ENCODE data around the gene KRTAP4-1. TPM values are rescaled to one million over a fixed set of nuclear protein-coding genes. Genes with fewer than 3 reads are reported as not detected.

Gene KRTAP4-1
- not detected in 2 replicates for polyA plus RNA-seq

GRCh38 chr17:41184480-41184961 lies at the start of gene KRTAP4-1:
Gene KRTAP4-1, minus strand, starts transcription at chr17:41184911. Its CDS starts 57 bp downstream, at chr17:41184854.

GRCh38 chr17:41232399-41233105 lies 47.8 kb upstream of the KRTAP4-1 start, which contains the start of gene KRTAP9-3:
Gene KRTAP9-3, plus strand, starts transcription at chr17:41232449. Its CDS starts 53 bp downstream, at chr17:41232502.

GRCh38 chr17:41226598-41227095 lies 41.9 kb upstream of the KRTAP4-1 start, which contains the start of gene KRTAP9-2:
Gene KRTAP9-2, plus strand, starts transcription at chr17:41226648. Its CDS starts 7 bp downstream, at chr17:41226655.

GRCh38 chr17:41189837-41190318 lies 5.2 kb upstream of the KRTAP4-1 start, which contains the start of gene KRTAP9-1:
Gene KRTAP9-1, plus strand, starts transcription at chr17:41189887. Its CDS starts 0 bp downstream, at chr17:41189887.

GRCh38 chr17:41177727-41178271 lies 6.9 kb downstream of the KRTAP4-1 start, which contains the start of gene KRTAP4-2:
Gene KRTAP4-2, minus strand, starts transcription at chr17:41178221. Its CDS starts 57 bp downstream, at chr17:41178164.

GRCh38 chr17:41168121-41168520 lies 16.6 kb downstream of the KRTAP4-1 start, which contains the start of gene KRTAP4-3:
Gene KRTAP4-3, minus strand, starts transcription at chr17:41168221. Its CDS starts 49 bp downstream, at chr17:41168172.

GRCh38 chr17:41160648-41161047 lies 24.1 kb downstream of the KRTAP4-1 start, which contains the start of gene KRTAP4-4:
Gene KRTAP4-4, minus strand, starts transcription at chr17:41160748. Its CDS starts 57 bp downstream, at chr17:41160691.

GRCh38 chr17:41149652-41149985 lies 35.1 kb downstream of the KRTAP4-1 start, which contains the start of gene KRTAP4-5:
Gene KRTAP4-5, minus strand, starts transcription at chr17:41149825. Its CDS starts 58 bp downstream, at chr17:41149767.

GRCh38 chr17:41140360-41141131 lies 44.2 kb downstream of the KRTAP4-1 start, which contains the start of gene KRTAP4-6:
Gene KRTAP4-6, minus strand, starts transcription at chr17:41140544. Its CDS starts 57 bp downstream, at chr17:41140487.

Other genes with a start within 250 kb of the KRTAP4-1 start
- 0.60 TPM in 1 of 2 replicates, not detected in the other for gene KRT23, start 247.3 kb downstream of the KRTAP4-1 start, polyA plus RNA-seq
- not detected in 2 replicates for gene KRT39, start 218.0 kb downstream of the KRTAP4-1 start, polyA plus RNA-seq
- gene KRT40, start 200.6 kb downstream of the KRTAP4-1 start, polyA plus RNA-seq = not detected in 2 replicates
- gene KRTAP3-3, start 190.7 kb downstream of the KRTAP4-1 start, polyA plus RNA-seq = not detected in 2 replicates
- not detected in 2 replicates for gene KRTAP3-2, start 185.0 kb downstream of the KRTAP4-1 start, polyA plus RNA-seq
- gene KRTAP3-1, start 175.8 kb downstream of the KRTAP4-1 start, polyA plus RNA-seq = not detected in 2 replicates
- not detected in 2 replicates for gene KRTAP1-5, start 157.7 kb downstream of the KRTAP4-1 start, polyA plus RNA-seq
- not detected in 2 replicates for gene KRTAP1-4, start 154.7 kb downstream of the KRTAP4-1 start, polyA plus RNA-seq
- not detected in 2 replicates for gene KRTAP1-3, start 150.0 kb downstream of the KRTAP4-1 start, polyA plus RNA-seq
- 0.28 TPM in 1 of 2 replicates, not detected in the other for gene KRTAP1-1, start 143.5 kb downstream of the KRTAP4-1 start, polyA plus RNA-seq
- not detected in 2 replicates for gene KRTAP2-1, start 137.6 kb downstream of the KRTAP4-1 start, polyA plus RNA-seq
- not detected in 2 replicates for gene KRTAP2-2, start 129.7 kb downstream of the KRTAP4-1 start, polyA plus RNA-seq
- not detected in 2 replicates for gene KRTAP2-3, start 124.8 kb downstream of the KRTAP4-1 start, polyA plus RNA-seq
- not detected in 2 replicates for gene KRTAP2-4, start 119.0 kb downstream of the KRTAP4-1 start, polyA plus RNA-seq
- gene KRTAP4-7, start 100.8 kb downstream of the KRTAP4-1 start, polyA plus RNA-seq = not detected in 2 replicates
- not detected in 2 replicates for gene KRTAP4-8, start 86.8 kb downstream of the KRTAP4-1 start, polyA plus RNA-seq
- gene KRTAP4-16, start 82.7 kb downstream of the KRTAP4-1 start, polyA plus RNA-seq = not detected in 2 replicates
- not detected in 2 replicates for gene KRTAP4-9, start 79.5 kb downstream of the KRTAP4-1 start, polyA plus RNA-seq
- gene KRTAP4-11, start 66.5 kb downstream of the KRTAP4-1 start, polyA plus RNA-seq = not detected in 2 replicates
- not detected in 2 replicates for gene KRTAP4-12, start 60.7 kb downstream of the KRTAP4-1 start, polyA plus RNA-seq
- gene KRTAP4-6, start 44.4 kb downstream of the KRTAP4-1 start, polyA plus RNA-seq = not detected in 2 replicates
- gene KRTAP4-5, start 35.1 kb downstream of the KRTAP4-1 start, polyA plus RNA-seq = not detected in 2 replicates
- gene KRTAP4-4, start 24.2 kb downstream of the KRTAP4-1 start, polyA plus RNA-seq = not detected in 2 replicates
- not detected in 2 replicates for gene KRTAP4-3, start 16.7 kb downstream of the KRTAP4-1 start, polyA plus RNA-seq
- not detected in 2 replicates for gene KRTAP4-2, start 6.7 kb downstream of the KRTAP4-1 start, polyA plus RNA-seq
- gene KRTAP9-1, start 5.0 kb upstream of the KRTAP4-1 start, polyA plus RNA-seq = not detected in 2 replicates
- gene KRTAP9-2, start 41.7 kb upstream of the KRTAP4-1 start, polyA plus RNA-seq = not detected in 2 replicates
- gene KRTAP9-3, start 47.5 kb upstream of the KRTAP4-1 start, polyA plus RNA-seq = not detected in 2 replicates
- not detected in 2 replicates for gene KRTAP9-8, start 53.1 kb upstream of the KRTAP4-1 start, polyA plus RNA-seq
- gene KRTAP9-4, start 64.8 kb upstream of the KRTAP4-1 start, polyA plus RNA-seq = not detected in 2 replicates
- gene KRTAP9-9, start 70.5 kb upstream of the KRTAP4-1 start, polyA plus RNA-seq = not detected in 2 replicates
- not detected in 2 replicates for gene KRTAP9-6, start 80.5 kb upstream of the KRTAP4-1 start, polyA plus RNA-seq
- gene KRTAP9-7, start 90.8 kb upstream of the KRTAP4-1 start, polyA plus RNA-seq = not detected in 2 replicates
- gene KRTAP29-1, start 117.9 kb upstream of the KRTAP4-1 start, polyA plus RNA-seq = not detected in 2 replicates
- gene KRTAP16-1, start 124.4 kb upstream of the KRTAP4-1 start, polyA plus RNA-seq = not detected in 2 replicates
- not detected in 2 replicates for gene KRTAP17-1, start 130.8 kb upstream of the KRTAP4-1 start, polyA plus RNA-seq
- gene KRT33A, start 165.9 kb upstream of the KRTAP4-1 start, polyA plus RNA-seq = not detected in 2 replicates
- not detected in 2 replicates for gene KRT33B, start 184.9 kb upstream of the KRTAP4-1 start, polyA plus RNA-seq
- gene KRT34, start 197.4 kb upstream of the KRTAP4-1 start, polyA plus RNA-seq = not detected in 2 replicates
- gene KRT31, start 212.7 kb upstream of the KRTAP4-1 start, polyA plus RNA-seq = 2.2 TPM in 1 of 2 replicates, not detected in the other
- gene KRT37, start 239.7 kb upstream of the KRTAP4-1 start, polyA plus RNA-seq = not detected in 2 replicates

Data from Purkinje cell (primary cell).